ENCODE measurements around the gene SPDYE2B. TPM values are rescaled to one million over a fixed set of nuclear protein-coding genes. Genes with fewer than 3 reads are reported as not detected.
A peak's percentile ranks its signal among the peaks of the same experiment; 100 is the strongest.
"Not testable (repeated sequence)": the region's sequence is repeated elsewhere in the genome, so short reads cannot be mapped to it uniquely, and the experiment has no call there.

SPDYE2B gene
- total and polyA plus RNA-seq, 2 donors (not counting 3 experiments of a cell fraction or from before 2014, with no cell fraction given): not detected

DNA sequence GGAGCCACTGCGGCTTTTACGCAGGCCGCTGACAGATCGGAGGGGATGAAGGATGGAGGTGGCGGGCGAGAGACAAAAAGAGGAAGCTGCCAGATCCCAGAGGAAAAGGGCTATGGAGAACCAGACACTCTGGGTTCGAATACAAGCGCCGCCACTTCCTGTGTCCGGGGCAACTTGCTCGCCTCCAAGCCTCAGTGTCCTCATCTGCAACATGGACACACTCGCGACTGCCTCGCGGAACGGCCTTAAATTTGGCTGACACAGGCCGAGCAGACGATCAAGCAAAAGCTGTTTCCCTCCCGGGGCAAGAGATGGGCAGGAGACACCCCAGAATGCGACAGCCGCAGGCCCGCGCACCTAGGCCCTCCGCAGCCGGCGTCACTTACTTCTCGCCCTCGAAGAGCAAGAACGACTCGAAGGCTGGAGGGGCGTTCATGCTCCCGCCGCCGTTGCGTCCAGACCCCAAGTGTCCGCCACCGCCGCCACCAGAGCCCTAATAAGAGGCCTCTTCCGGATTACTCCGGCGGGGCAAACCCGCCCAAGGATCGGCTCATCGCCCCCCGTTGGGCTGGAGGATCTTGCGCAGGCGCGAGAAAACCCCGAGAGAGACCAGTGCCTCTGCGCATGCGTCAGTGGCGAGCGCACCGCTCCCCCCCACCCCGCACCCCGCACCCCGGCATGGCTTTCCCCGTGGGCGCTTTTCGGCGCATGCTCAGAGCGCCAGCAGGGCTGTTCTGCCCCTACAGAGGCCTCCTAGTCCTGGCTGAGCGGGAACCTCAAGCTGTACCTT, 21.2 kb downstream of the SPDYE2B start, which contains the start of gene POLR2J2:
POLR2J2 (minus strand) TSS at position 498 of the 790 bp plus-strand sequence; CDS start at position 436, 62 bp downstream.
- intact Hi-C loops (cut with micrococcal nuclease); H4K20me1 ChIP-seq (replicated peaks; ENCODE audit: control insufficient read depth, extremely low read depth, insufficient read depth, low read length); H2AFZ ChIP-seq (ENCODE audit: low read depth, low read length); H3K36me3 ChIP-seq (ENCODE audit: control insufficient read depth in 2 of 2, extremely low read depth in 1 of 2, insufficient read depth in 2 of 2, low read length in 2 of 2); CTCF ChIA-PET; H3K9me1 ChIP-seq (replicated peaks; ENCODE audit: control insufficient read depth, extremely low read depth, insufficient read depth, low read length); H3K4me1 ChIP-seq (ENCODE audit: control insufficient read depth, extremely low read depth, insufficient read depth, low read length); H3K79me2 ChIP-seq (ENCODE audit: control insufficient read depth, insufficient read depth, low read length); H3K27me3 ChIP-seq (ENCODE audit: control insufficient read depth in 2 of 2, insufficient read depth in 2 of 2, low read length in 2 of 2); FAIRE-seq; POLR2A ChIA-PET; H3K9me3 ChIP-seq (replicated peaks; ENCODE audit: control insufficient read depth, insufficient read depth, low read length); H3K9ac ChIP-seq (replicated peaks; ENCODE audit: extremely low read depth, insufficient read depth, low read length); H3K27ac ChIP-seq (ENCODE audit: insufficient read depth, low read depth, low read length); dilution Hi-C loops (cut with MboI; ENCODE audit: extremely low pct_ligation_motif_present, low sequenced_read_pairs); H3K4me2 ChIP-seq (ENCODE audit: insufficient read depth, low read length): not testable (repeated sequence)
- H3K4me3 ChIP-seq (replicated peaks in 1 of 3; ENCODE audit: insufficient read depth in 1 of 3, low read depth in 1 of 3, low read length in 3 of 3): peak within 1 kb of the TSS in 1 of 3 experiments; percentile 47
- DNase-seq (ENCODE audit: low read depth, low spot score): peak; percentile 69
- TSS peak; percentile 80 for BruUV-seq (replicated peaks)
- TF ChIP-seq, protein P1, sequence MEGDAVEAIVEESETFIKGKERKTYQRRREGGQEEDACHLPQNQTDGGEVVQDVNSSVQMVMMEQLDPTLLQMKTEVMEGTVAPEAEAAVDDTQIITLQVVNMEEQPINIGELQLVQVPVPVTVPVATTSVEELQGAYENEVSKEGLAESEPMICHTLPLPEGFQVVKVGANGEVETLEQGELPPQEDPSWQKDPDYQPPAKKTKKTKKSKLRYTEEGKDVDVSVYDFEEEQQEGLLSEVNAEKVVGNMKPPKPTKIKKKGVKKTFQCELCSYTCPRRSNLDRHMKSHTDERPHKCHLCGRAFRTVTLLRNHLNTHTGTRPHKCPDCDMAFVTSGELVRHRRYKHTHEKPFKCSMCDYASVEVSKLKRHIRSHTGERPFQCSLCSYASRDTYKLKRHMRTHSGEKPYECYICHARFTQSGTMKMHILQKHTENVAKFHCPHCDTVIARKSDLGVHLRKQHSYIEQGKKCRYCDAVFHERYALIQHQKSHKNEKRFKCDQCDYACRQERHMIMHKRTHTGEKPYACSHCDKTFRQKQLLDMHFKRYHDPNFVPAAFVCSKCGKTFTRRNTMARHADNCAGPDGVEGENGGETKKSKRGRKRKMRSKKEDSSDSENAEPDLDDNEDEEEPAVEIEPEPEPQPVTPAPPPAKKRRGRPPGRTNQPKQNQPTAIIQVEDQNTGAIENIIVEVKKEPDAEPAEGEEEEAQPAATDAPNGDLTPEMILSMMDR (IDR thresholded peaks at IDR 0.05; ENCODE audit: extremely low read depth in 1 of 2, insufficient read depth in 1 of 2, low read depth in 1 of 2, low read length in 2 of 2): peak in 1 of 2 donors; percentile 6

DNA sequence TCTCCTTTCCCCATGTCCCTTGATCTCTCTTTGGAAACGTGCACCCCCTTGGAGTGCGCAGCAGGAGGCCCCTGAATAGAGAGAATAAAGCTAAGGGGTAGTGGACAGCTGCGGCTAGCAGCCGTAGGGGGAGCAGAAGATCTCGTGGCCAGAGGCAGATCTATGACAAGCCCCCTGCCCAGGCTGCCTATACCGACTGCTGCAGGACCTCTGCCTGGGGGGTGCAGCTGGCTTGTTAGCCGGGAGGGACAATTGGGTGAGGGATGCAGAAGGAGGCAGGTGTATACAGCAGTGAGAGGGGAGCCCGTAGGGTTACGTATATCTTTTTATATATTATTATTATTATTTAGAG, 21.8 kb downstream of the SPDYE2B start:
- H3K27me3 ChIP-seq (ENCODE audit: control insufficient read depth in 2 of 2, insufficient read depth in 2 of 2, low read length in 2 of 2); POLR2A ChIA-PET; H3K4me3 ChIP-seq (replicated peaks in 1 of 3; ENCODE audit: insufficient read depth in 1 of 3, low read depth in 1 of 3, low read length in 3 of 3); H3K9ac ChIP-seq (replicated peaks; ENCODE audit: extremely low read depth, insufficient read depth, low read length); H4K20me1 ChIP-seq (replicated peaks; ENCODE audit: control insufficient read depth, extremely low read depth, insufficient read depth, low read length); H3K9me1 ChIP-seq (replicated peaks; ENCODE audit: control insufficient read depth, extremely low read depth, insufficient read depth, low read length); H2AFZ ChIP-seq (ENCODE audit: low read depth, low read length); CTCF ChIA-PET; DNase-seq (ENCODE audit: low read depth, low spot score); dilution Hi-C loops (cut with MboI; ENCODE audit: extremely low pct_ligation_motif_present, low sequenced_read_pairs); intact Hi-C loops (cut with micrococcal nuclease); FAIRE-seq; H3K9me3 ChIP-seq (replicated peaks; ENCODE audit: control insufficient read depth, insufficient read depth, low read length); H3K79me2 ChIP-seq (ENCODE audit: control insufficient read depth, insufficient read depth, low read length); H3K36me3 ChIP-seq (ENCODE audit: control insufficient read depth in 2 of 2, extremely low read depth in 1 of 2, insufficient read depth in 2 of 2, low read length in 2 of 2); H3K4me2 ChIP-seq (ENCODE audit: insufficient read depth, low read length); H3K4me1 ChIP-seq (ENCODE audit: control insufficient read depth, extremely low read depth, insufficient read depth, low read length); BruUV-seq (replicated peaks); H3K27ac ChIP-seq (ENCODE audit: insufficient read depth, low read depth, low read length): not testable (repeated sequence)

DNA sequence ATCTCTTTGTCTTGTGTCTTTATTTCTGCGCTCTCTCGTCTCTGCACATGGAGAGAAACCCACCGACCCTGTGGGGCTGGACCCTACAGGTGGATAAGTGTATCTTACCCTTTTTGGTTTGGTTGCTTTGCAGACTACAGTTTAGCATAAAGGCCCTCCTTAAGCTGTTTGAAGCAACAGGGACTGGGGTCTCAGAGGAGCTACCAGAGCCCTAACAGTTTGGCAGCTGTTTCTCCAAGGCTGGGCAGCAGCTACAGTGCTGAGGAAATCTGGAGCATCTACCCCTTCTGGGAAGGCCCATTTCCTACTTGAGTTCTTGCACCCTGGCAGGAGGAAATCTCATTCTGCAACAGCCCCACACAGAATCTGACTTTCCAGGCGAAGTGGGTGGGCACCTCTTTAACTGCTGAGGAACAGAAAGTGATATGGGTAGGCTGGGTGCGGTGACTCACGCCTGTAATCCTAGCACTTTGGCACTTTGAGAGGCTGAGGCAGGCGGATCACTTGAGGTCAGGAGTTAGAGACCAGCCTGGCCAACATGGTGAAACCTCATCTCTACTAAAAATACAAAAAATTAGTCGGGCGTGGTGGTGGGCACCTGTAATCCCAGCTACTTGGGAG, 23.4 kb downstream of the SPDYE2B start:
- H4K20me1 ChIP-seq (replicated peaks; ENCODE audit: control insufficient read depth, extremely low read depth, insufficient read depth, low read length); H3K4me2 ChIP-seq (ENCODE audit: insufficient read depth, low read length); H3K79me2 ChIP-seq (ENCODE audit: control insufficient read depth, insufficient read depth, low read length); POLR2A ChIA-PET; intact Hi-C loops (cut with micrococcal nuclease); H3K4me3 ChIP-seq (replicated peaks in 1 of 3; ENCODE audit: insufficient read depth in 1 of 3, low read depth in 1 of 3, low read length in 3 of 3); H3K27ac ChIP-seq (ENCODE audit: insufficient read depth, low read depth, low read length); H3K27me3 ChIP-seq (ENCODE audit: control insufficient read depth in 2 of 2, insufficient read depth in 2 of 2, low read length in 2 of 2); H2AFZ ChIP-seq (ENCODE audit: low read depth, low read length); H3K36me3 ChIP-seq (ENCODE audit: control insufficient read depth in 2 of 2, extremely low read depth in 1 of 2, insufficient read depth in 2 of 2, low read length in 2 of 2); dilution Hi-C loops (cut with MboI; ENCODE audit: extremely low pct_ligation_motif_present, low sequenced_read_pairs); DNase-seq (ENCODE audit: low read depth, low spot score); H3K9me3 ChIP-seq (replicated peaks; ENCODE audit: control insufficient read depth, insufficient read depth, low read length); H3K9me1 ChIP-seq (replicated peaks; ENCODE audit: control insufficient read depth, extremely low read depth, insufficient read depth, low read length); FAIRE-seq; BruUV-seq (replicated peaks); H3K9ac ChIP-seq (replicated peaks; ENCODE audit: extremely low read depth, insufficient read depth, low read length); H3K4me1 ChIP-seq (ENCODE audit: control insufficient read depth, extremely low read depth, insufficient read depth, low read length); CTCF ChIA-PET: not testable (repeated sequence)

Measured in endothelial cell of umbilical vein (primary cell).